Vagina (tissue), 2 donors: Measurements from ENCODE around the gene PDE1C.

Experiments
- CTCF ChIP-seq, 3 experiments: fragments of 450-650 bp in 2 of 3; fragments of 200-600 bp in 1 of 3; sonication (generic) in 1 of 3; IDR thresholded peaks; one replicate each; pipeline ENCODE4 v1.5.1; 2017 to 2019; ENCODE audit warnings: antibody characterized with exemption in 3 of 3, mild to moderate bottlenecking in 2 of 3, moderate library complexity in 2 of 3
- POLR2A ChIP-seq, 2 donors: fragments of 450-650 bp; IDR thresholded peaks; one replicate each; pipeline ENCODE4 v1.6.1; 2017; ENCODE audit warnings: antibody characterized with exemption in 2 of 2, mild to moderate bottlenecking in 2 of 2, moderate library complexity in 2 of 2
- POLR2AphosphoS5 ChIP-seq, 2 donors: sonication (generic); formaldehyde crosslinking; IDR thresholded peaks; one replicate each; pipeline ENCODE4 v1.9.0; 2017; ENCODE audit warnings: antibody characterized with exemption in 2 of 2, mild to moderate bottlenecking in 2 of 2, low read depth in 1 of 2; ENCODE audit not compliant: insufficient read depth in 1 of 2

GRCh38 chr7:31954500-31954899, 115.7 kb downstream of the PDE1C start:
- TF ChIP-seq CTCF (IDR thresholded peaks at IDR 0.05) (no peak), POLR2A (IDR thresholded peaks at IDR 0.05) (no peak), POLR2AphosphoS5 (IDR thresholded peaks at IDR 0.05; ENCODE audit: insufficient read depth in 1 of 2, low read depth in 1 of 2) (no peak)
